Measurements from ENCODE around the gene STX18. TPM values are rescaled to one million over a fixed set of nuclear protein-coding genes. Genes with fewer than 3 reads are reported as not detected.
A peak's percentile ranks its signal among the peaks of the same experiment; 100 is the strongest.

The STX18 gene
- total and polyA plus RNA-seq, 2 of the 13 experiments (the other 11 are each of a cell fraction or from before 2014, with no cell fraction given): 23.9 to 37.1 TPM

DNA sequence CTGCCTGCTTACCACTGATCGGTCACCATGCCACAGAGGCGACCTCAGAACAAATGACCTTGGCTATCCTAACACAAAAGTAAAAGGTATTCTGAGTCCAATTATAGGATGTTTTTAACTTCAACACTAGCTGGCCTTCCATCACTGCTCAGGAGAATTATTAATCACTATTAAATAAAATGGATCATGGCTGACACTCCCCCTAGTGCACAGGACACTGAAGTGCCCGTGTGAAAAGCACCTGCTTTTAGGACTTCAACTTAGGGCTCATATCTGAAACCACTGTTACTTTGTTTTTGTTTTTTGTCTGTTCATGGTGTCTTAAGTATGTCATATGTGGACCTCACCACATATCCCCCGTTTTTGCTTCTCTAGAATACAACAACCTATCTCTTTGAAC lies 33.9 kb downstream of the STX18 start:
- Histone ChIP-seq H3K9me3 (ENCODE audit: low read length) (no peaks in the 10 kb centered on the region), H3K36me3 (replicated peaks in 1 of 2; ENCODE audit: control insufficient read depth in 1 of 2, insufficient read depth in 2 of 2, low read length in 2 of 2) (no peaks in the 10 kb centered on the region), H2AFZ (ENCODE audit: low read length) (no peak overlapping the region), H3K27me3 (ENCODE audit: control insufficient read depth in 1 of 2, insufficient read depth in 2 of 2, low read length in 2 of 2) (no peaks in the 10 kb centered on the region), H3K4me2 (ENCODE audit: low read depth, low read length) (no peak overlapping the region), H3K4me3 (replicated peaks in 1 of 3; ENCODE audit: insufficient read depth in 1 of 3, low read depth in 2 of 3, low read length in 3 of 3) (no peak overlapping the region), H3K27ac (ENCODE audit: extremely low read length, insufficient read depth, low read length) (no peak overlapping the region), H3K79me2 (ENCODE audit: insufficient read depth, low read length) (peaks cover 23% of the 10 kb centered on the region), H4K20me1 (ENCODE audit: insufficient read depth, low read length) (no peaks in the 10 kb centered on the region), H3K4me1 (ENCODE audit: insufficient read depth, low read length) (peaks cover 44% of the 10 kb centered on the region), H3K9ac (ENCODE audit: insufficient read depth, low read depth, low read length) (no peak overlapping the region)
- intact Hi-C loops (cut with micrococcal nuclease; ENCODE audit: unreplicated experiment) (no loop called here), in situ Hi-C loops (cut with HindIII; ENCODE audit: extremely low pct_ligation_motif_present, low pct_unique_long_range_greater_than_20kb) (no loop called here)
- ATAC-seq (peak; percentile 45; the same call in 2 of the 3 replicates), DNase-seq (ENCODE audit: low spot score) (peak; percentile 2), FAIRE-seq (no peak)
- ChIA-PET CTCF (ENCODE audit: low intra/inter-chr PET ratio, low total read pairs) (interaction anchor here (0.7 kb wide), 1 partner anchor 20 kb away, joined by 3 read pairs; no protein-coding TSS in a partner anchor), POLR2A (no interaction called here)
- 65% methylated on average over 4 of the region's 4 CpGs for WGBS (ENCODE audit: low lambda C conversion rate)
- no TSS peak for BruUV-seq (replicated peaks)
- TF ChIP-seq NPAS2 (CRISPR knock-in tag; IDR thresholded peaks at IDR 0.05; ENCODE audit: borderline replicate concordance) (no peak), ZBTB8A (CRISPR knock-in tag; IDR thresholded peaks at IDR 0.05; ENCODE audit: borderline replicate concordance, low read depth) (no peak), SIN3B (IDR thresholded peaks at IDR 0.05; ENCODE audit: low read length) (no peak), ZNF142 (CRISPR knock-in tag; IDR thresholded peaks at IDR 0.05) (no peak), ZSCAN31 (CRISPR knock-in tag; IDR thresholded peaks at IDR 0.05; ENCODE audit: low read depth) (no peak), ZNF878 (CRISPR knock-in tag; IDR thresholded peaks at IDR 0.05) (no peak), EP300 (IDR thresholded peaks at IDR 0.05; ENCODE audit: low read depth in 2 of 2, low read length in 2 of 2) (no peak), EP300 (CRISPR knock-in tag; IDR thresholded peaks at IDR 0.05; ENCODE audit: borderline replicate concordance) (no peak), NFIB (CRISPR knock-in tag; IDR thresholded peaks at IDR 0.05; ENCODE audit: borderline replicate concordance) (no peak), ZNF773 (CRISPR knock-in tag; IDR thresholded peaks at IDR 0.05; ENCODE audit: borderline replicate concordance) (no peak), ZFYVE20 (CRISPR knock-in tag; IDR thresholded peaks at IDR 0.05; ENCODE audit: borderline replicate concordance, low read depth) (no peak), ZNF30 (CRISPR knock-in tag; IDR thresholded peaks at IDR 0.05) (no peak), HOMEZ (CRISPR knock-in tag; IDR thresholded peaks at IDR 0.05; ENCODE audit: low read depth) (0 out of 2 replicates have a peak, but pooled peaks have one; percentile 22), ZNF256 (CRISPR knock-in tag; conservative IDR thresholded peaks at IDR 0.05) (no peak), U2AF1 (optimal IDR thresholded peaks at IDR 0.05; ENCODE audit: low read depth, low read length) (no peak), NR2F6 (IDR thresholded peaks at IDR 0.05) (no peak), NR2F6 (CRISPR knock-in tag; IDR thresholded peaks at IDR 0.05) (no peak)
- TF ChIP-seq, protein P1, sequence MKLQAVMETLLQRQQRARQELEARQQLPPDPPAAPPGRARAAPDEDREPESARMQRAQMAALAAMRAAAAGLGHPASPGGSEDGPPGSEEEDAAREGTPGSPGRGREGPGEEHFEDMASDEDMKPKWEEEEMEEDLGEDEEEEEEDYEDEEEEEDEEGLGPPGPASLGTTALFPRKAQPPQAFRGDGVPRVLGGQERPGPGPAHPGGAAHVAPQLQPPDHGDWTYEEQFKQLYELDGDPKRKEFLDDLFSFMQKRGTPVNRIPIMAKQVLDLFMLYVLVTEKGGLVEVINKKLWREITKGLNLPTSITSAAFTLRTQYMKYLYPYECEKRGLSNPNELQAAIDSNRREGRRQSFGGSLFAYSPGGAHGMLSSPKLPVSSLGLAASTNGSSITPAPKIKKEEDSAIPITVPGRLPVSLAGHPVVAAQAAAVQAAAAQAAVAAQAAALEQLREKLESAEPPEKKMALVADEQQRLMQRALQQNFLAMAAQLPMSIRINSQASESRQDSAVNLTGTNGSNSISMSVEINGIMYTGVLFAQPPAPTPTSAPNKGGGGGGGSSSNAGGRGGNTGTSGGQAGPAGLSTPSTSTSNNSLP (IDR thresholded peaks at IDR 0.05; ENCODE audit: low read depth, low read length): 0 out of 2 replicates have a peak, but pooled peaks have one; percentile 44

Measured in HepG2 (cell line).